NOMO-1 treated with DMSO at 0.1 percent for 48 hours (cell line): ENCODE results near the gene MARCHF10.

ENCODE experiments used
- DNase-seq: peaks from one replicate; lab custom pipeline; 2025; ENCODE audit not compliant: unreplicated experiment; lab: John Stamatoyannopoulos, UW

The MARCHF10 gene

DNA sequence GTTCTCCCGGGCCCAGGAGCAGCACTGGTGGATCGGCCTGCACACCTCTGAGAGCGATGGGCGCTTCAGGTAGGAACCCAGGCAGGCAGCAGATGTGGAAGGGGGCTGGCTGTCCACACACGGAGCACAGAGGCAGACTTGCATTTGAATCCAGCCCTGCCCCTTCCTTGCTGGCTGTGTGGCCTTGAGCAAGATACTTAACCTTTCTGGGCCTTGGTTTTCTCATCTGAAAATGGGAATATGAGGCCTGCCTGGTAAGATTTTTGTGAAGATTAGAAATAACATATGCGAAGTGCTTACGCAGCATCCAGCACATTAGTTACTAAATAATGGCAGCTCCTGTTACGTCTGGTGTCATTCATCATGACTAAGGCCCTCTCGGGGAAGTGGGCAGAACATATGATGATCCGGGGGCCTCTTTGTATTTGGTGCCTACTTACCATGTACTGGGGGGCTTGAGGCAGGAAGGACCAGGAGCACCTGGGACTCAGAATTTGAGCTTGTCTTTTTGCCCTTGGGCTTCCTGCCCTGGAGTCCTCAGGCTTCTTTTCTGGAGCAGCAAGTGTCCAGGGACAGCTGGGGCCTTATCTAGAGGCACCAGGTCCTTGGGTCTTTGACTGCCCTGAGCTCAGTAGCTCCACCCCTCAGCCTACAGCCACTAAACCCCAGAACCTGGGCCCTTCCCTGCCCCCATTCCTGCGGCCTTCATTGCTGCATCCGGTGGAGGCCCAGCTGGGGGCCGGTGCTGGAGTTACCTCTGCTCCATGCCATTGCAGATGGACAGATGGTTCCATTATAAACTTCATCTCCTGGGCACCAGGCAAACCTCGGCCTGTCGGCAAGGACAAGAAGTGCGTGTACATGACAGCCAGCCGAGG, 126.8 kb downstream of the MARCHF10 start:
- DNase-seq = no peak

DNA sequence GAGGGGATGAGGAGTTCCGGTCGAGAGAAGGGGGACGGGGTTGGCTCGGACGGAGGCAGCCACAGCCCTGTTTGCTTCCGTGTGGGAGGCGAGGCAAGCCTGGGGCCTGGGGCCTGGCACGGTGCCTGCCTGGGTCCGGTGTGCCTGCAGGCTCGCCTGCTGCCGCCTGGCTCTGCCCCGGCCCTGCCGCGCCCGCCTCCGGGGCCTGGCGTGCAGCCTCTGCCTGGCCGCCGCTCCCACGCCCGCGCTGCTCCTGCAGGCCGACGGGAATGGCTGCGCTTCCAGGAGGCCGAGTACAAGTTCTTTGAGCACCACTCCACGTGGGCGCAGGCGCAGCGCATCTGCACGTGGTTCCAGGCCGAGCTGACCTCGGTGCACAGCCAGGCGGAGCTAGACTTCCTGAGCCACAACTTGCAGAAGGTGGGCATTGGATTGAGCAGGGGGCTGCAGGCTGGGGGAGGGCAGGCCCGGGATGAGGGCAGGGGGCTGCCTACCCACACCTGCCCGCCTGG, 127.5 kb downstream of the MARCHF10 start:
- DNase-seq = no peak

DNA sequence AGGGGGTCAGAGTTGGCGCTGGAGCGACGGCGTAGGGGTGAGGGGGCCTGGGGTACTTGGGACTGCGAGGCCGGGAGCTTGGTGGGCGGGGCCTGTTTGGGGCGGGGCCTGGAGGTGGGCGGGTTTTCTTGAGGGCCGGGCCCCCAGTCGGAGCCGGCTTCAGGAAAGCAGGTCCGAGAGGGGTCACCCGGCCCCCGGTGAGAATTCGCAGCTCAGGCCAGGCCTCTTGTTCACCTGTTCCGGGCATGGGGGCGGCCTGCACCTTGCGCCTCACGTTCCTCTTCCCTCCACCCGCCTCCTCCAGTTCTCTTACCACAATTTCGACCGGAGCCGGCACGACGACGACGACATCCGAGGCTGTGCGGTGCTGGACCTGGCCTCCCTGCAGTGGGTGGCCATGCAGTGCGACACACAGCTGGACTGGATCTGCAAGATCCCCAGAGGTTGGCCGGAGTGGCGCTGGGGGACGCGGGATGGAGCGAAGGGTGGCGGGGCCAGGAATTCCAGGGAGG, 128.2 kb downstream of the MARCHF10 start:
- no peak for DNase-seq

DNA sequence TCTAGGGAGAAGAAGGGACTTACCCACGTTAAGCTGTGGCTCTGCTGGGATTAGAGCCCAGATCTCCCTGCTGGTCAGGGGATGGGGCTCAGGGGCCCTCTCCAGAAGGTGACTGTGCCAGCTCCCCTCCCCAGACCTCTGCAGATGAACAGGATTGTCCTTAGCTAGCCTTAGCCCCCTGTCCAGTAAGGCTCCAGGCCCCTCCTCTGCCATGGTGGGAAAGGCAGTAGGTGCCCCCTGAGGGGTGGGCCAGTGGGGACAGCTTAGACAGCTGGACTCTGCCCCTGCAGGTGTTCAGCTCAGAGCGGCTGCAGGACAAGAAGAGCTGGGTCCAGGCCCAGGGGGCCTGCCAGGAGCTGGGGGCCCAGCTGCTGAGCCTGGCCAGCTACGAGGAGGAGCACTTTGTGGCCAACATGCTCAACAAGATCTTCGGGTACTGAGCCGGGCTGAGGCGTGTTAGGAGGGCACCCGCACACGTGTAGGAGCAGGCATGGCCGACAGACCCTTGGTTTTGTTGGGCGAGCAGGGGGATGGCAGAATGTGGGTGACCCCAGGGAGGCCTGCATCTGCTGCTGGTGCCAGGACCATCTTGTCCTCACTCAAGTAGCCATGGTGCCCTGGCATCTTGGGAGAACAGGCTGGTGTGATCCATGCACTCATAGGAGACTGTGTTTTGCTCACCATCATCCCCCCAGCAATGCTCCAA, 129.7 kb downstream of the MARCHF10 start:
- no peak for DNase-seq

DNA sequence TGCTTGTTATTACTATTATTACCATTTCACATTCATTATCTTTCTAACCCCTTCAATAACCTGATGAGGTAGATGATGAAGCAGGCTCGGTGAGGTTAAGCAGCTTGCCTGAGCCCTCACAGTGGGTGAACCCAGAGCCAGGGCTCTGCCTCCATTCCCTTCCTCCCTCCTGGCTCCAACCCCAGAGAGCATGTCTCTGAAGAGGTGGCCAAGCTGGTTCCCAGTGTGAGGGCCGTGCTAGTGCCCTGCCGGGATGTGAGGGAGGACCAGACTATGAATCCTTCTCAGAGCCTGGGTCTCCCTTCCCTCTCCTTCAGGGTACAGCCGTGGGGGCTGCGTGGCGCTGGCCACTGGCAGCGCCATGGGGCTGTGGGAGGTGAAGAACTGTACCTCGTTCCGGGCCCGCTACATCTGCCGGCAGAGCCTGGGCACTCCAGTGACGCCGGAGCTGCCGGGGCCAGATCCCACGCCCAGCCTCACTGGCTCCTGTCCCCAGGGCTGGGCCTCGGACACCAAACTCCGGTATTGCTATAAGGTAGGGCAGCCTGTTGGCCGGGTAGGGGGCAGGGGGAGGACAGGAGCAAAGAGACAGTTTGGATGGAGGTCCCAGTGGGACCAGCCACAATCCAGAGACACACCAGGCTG, 131.0 kb downstream of the MARCHF10 start:
- no peak for DNase-seq

DNA sequence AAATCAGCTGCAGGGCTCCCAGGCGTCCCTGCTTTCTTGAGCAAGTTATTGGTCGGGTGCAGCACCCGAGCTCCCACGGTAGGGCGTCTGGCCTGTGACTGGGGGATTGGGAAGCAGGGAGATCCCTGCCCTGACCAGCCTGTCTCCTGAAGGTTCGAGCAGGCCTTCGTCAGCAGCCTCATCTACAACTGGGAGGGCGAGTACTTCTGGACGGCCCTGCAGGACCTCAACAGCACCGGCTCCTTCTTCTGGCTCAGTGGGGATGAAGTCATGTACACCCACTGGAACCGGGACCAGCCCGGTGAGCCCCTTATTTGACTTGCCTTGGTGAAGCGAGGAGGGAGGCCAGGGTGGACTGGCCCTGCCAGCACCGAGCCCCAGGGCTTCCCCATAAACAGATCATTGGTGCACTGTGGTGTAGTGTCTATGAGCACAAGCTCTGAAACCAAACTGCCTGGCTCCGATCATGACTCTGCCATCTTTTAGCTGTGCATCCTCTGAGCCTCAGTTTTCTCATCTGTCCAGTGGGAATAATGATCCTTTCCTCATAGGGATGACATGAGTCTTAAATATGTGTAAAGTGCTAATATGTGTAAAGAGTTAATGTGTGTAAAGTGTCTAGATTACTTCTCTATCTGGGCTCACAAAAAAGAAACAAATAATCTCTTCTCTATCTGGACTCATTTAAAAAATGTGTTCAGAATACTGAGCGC, 131.7 kb downstream of the MARCHF10 start:
- no peak for DNase-seq

DNA sequence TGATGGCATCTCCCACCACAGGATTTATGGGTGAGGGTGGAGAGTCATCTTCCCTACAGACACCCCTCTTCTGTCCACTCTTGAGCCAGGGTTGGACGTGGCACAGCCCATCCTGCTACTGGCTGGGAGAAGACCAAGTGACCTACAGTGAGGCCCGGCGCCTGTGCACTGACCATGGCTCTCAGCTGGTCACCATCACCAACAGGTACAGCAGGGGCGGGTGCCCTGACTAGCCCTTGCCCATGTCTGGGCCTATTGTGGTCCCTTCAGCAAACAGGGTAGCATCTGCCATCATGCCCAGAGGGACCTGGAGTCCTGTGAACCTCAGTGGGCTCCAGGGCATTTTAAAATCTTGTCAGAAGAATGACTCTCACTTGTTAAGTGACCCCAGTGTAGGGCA, 132.4 kb downstream of the MARCHF10 start:
- DNase-seq = no peak

DNA sequence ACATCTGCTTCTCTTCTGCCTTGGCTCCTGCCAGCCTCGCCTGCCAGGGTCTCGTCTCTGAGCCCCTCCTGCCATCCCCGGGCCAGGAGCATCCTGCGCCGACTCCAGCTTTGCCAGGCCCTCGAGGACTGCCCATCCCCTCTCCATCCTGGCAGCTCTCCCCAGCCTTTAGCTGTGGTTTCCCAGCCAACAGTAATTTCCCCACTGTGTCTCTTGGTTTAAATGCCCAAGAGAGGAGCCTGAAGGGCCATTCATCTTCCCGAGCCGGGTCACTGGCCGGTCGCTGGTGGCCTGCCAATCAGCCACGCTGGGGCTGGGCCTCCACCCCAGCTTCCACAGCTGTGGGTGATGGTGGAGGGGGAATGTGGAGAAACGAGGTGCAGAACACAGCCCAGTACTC, 132.9 kb downstream of the MARCHF10 start:
- DNase-seq = no peak

DNA sequence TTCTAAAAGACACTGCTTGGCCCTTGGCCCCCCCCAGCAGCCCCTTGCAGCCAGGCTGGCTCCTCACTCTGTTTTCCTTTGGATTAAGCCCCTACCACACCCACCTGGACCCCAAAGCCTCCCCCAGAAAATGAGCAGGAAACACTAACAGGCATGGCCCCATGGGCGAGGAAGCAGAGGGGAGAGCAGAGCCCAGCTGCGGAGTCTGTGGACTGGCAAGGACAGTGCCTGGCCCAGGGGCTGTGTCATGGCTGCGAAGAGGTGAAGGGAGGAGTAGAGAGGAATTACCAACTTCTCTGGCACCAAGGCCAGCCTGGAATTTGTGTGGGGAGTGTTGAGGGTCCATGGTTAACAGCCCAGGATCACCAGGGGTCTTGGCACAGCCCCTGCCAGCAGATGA, 133.3 kb downstream of the MARCHF10 start:
- DNase-seq = no peak

DNA sequence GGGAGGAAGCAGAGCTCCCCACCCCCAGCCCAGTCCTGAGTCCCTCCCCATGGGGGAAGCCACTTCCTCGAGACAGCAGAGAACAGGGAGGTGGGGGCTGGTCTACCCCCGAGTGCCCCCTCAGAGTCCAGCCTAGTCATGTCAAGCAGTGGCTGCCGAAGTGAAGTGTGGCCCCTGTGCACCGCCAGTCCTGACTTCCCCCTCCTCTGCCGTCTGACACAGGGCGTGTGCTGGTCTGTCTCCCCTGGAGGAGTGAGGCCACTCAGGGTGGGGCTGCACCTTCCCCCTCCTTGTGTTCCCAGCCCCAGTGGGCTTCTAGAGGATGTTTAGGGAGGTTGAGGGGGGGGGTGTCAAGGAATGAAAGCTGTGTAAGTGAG, 133.8 kb downstream of the MARCHF10 start:
- no peak for DNase-seq

DNA sequence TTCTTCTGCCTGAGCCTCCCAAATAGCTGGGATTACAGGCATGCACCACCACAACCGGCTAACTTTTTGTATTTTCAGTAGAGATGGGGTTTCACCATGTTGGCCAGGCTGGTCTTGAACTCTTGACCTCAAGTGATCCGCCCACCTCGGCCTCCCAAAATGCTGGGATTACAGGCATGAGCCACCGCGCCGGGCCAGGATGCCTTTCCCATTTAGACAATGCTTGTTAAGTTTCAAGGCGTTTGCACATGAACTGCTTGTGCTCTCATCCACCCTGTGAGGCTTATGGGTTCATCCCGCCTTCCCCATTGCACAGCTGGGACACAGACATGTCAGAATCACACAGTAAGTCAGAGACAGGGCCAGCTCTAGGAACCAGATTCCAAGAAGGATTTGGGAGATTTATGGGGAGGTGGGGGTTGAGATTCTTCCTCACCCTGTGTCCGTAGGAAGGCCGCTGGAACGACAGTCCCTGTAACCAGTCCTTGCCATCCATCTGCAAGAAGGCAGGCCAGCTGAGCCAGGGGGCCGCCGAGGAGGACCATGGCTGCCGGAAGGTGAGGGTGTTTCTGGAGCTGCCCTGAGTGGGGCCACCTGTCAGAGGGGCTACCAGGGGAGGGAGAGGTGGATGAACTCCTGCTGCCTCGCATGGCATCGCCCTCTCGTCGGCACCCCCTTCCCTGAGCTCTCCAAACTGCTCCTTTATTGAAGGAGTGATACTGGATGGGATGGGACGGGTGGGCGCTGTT, 134.3 kb downstream of the MARCHF10 start:
- no peak for DNase-seq

DNA sequence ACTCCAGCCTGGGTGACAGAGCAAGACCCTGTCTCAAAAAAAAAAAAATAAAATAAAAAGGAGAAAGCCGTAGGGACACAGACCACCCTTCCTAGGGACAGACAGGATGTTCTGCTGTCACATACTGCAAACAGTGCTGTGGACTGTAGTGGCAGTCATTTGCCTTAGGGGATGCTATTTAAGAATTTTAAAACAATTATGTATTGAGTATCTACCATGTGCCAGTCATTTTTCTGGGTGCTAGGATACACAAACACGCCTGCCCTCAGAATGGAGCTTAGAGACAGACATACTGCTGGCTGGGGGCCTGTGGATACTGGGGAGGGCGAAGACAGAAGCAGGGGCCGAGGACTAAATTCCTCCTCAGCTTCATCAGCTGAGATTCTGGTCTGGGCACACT, 135.2 kb downstream of the MARCHF10 start:
- DNase-seq = no peak

DNA sequence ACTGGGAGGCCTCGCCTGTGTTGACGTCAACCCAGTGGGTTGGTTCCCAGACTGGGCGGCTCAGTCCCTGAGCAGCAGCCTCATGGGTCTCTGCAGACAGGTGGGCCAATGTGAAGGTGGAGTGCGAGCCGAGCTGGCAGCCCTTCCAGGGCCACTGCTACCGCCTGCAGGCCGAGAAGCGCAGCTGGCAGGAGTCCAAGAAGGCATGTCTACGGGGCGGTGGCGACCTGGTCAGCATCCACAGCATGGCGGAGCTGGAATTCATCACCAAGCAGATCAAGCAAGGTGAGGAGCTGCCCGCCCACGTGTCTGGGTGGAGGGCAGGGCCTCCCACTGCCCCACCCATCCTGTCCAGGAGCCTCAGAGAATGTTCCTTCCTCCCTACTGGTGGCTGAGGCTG, 136.6 kb downstream of the MARCHF10 start:
- no peak for DNase-seq

DNA sequence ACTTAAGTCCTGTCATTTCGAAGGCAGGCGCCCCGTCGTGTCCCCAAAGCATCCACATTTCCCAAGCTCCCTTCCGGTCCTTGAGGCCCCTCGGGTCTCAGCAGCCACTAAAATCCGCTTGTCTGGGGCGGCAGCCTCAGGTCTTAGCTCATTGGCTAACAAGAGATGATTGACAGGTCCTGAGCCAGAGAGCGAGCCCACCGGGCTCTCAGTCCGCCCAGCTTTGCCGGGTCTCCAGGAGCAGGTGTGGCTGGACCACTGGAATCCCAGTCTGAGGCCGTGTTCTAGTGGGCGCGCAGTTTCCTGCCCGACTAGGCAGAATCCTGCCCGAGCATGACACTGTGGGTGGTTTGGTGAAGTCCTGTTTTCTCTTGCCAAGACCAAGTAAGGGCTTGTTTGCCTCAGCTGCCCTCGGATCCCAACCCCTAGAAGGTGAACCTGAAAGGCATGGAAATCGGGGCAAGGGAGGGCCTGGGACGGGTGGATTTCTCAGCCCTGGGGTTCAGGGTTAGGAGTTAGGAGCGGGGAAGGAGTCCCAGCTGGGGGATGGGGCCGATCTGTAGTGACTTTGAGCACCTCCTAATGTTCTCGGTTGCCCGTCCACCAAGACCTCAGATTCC, 137.8 kb downstream of the MARCHF10 start:
- DNase-seq = no peak

DNA sequence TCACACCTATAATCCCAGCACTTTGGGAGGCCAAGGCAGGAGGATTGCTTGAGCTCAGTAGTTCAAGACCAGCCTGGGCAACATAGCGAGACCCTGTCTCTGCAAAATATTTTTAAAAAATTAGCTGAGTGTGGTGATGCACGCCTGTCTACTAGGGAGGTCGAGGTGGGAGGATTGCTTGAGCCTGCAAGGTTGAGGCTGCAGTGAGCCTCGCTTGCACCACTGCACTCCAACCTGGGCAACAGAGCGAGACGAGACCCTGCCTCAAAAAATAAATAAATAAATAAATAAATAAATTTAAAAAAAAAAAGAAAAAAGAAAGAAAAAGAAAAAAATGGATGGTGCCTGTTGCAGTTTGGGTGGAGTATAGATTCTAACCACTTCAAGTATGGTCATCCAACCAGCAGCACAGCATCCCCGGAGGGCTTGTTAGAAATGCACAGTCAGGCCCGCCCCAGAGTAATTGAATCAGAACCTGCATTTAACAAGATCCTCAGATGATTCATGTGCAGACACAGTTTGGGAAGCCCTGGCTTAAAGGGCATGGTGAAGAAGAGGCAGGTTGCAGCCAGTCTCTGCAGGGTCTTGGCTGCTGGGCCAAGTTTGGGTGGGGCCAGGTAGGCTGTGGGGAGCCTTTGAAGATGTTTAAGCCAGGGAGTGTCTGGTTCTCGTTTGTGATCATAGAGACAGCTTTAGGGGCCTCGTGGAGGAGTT, 139.9 kb downstream of the MARCHF10 start:
- no peak for DNase-seq

DNA sequence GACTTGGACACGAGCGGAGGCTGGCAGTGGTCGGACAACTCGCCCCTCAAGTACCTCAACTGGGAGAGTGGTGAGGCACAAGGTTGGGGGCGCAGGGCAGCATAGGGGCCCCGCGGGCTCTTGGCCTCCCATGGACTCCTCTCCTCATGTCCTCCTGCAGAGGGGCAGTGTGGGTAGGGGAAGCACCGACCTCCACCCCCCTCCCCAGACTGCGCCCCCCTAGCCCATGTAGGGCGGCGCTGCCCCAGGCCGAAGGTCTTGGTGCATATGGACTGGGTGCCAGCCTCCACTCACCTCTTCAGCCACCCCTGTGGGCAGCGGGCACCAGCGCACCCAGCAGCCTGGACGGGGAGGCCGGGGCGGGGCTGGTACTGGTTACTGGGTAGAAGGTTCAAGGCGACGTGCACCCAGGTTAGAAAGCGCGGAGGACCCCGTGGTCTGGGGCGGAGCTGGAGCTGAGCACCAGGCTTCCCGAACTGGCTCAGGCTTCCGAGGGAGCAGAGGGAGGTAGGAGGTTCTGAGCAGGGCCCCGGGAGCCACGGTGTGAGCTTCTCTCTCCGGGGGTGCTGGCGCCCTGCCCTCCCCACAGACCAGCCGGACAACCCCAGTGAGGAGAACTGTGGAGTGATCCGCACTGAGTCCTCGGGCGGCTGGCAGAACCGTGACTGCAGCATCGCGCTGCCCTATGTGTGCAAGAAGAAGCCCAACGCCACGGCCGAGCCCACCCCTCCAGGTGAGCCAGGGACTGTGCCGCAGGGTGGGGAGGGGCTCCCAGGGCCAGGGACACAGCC, 141.1 kb downstream of the MARCHF10 start:
- no peak for DNase-seq

DNA sequence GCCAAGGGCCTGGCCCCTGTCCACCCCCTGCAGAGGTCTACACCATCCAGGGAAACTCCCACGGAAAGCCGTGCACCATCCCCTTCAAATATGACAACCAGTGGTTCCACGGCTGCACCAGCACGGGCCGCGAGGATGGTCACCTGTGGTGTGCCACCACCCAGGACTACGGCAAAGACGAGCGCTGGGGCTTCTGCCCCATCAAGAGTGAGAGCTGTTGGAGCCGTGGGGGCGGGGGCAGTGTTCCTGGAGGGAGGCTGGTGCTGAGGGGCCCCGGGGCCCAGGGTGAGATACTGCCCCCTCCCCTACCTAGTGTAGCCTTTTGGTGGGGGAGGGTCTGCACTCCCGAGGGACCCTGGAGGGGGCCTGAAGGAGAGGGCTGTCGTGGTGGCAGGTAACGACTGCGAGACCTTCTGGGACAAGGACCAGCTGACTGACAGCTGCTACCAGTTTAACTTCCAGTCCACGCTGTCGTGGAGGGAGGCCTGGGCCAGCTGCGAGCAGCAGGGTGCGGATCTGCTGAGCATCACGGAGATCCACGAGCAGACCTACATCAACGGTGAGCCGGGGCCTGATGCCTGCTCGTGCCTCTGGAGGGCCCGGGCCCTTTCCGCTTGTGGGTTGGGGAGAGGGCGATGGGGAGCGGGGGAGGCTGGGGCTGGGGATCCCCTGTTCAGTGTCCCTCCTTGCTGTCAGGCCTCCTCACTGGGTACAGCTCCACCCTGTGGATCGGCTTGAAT, 141.9 kb downstream of the MARCHF10 start:
- DNase-seq = no peak

DNA sequence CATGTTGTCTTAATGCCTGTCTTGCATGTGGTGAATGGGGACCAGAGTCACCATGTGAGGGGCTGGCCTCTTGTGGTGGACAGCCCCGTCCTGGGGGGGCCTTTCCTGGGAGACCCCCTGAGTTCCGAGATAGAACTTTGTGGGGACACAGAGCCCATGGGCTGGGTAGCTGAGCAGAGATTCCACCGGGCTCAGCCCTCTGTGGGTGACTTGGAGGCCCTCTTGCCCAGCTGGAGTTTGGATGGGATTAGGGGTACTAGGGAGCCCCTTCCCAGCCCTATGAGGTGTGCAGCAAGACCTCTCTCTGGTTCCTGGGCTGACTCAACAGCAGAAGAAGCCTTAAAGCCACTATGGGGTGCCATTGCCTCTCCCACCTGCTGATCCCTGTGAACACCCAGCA, 142.5 kb downstream of the MARCHF10 start:
- no peak for DNase-seq
